RPMI7951 (cell line): ENCODE measurements around the gene TAOK2. TPM values are rescaled to one million over a fixed set of nuclear protein-coding genes. Genes with fewer than 3 reads are reported as not detected.

Source experiments
- DNase-seq: peaks from one replicate; pipeline ENCODE4 v3.0.0-alpha.2; 2012; ENCODE audit warnings: low read depth
- total RNA-seq: library from RNA; depleted of rRNA; stranded (reverse); fragments of >200 nt; shearing (Covaris generic); gene quantifications from 2 replicates; pipeline ENCODE4 v1.2.3, GENCODE V29; 2014

The TAOK2 gene
- total RNA-seq, 1 experiment from 2014 or later: 15.3 TPM

DNA sequence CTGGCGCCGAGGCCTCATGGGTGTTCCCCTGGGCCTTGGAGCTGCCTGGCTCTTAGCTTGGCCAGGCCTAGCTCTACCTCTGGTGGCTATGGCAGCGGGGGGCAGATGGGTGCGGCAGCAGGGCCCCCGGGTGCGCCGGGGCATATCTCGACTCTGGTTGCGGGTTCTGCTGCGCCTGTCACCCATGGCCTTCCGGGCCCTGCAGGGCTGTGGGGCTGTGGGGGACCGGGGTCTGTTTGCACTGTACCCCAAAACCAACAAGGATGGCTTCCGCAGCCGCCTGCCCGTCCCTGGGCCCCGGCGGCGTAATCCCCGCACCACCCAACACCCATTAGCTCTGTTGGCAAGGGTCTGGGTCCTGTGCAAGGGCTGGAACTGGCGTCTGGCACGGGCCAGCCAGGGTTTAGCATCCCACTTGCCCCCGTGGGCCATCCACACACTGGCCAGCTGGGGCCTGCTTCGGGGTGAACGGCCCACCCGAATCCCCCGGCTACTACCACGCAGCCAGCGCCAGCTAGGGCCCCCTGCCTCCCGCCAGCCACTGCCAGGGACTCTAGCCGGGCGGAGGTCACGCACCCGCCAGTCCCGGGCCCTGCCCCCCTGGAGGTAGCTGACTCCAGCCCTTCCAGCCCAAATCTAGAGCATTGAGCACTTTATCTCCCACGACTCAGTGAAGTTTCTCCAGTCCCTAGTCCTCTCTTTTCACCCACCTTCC lies 13.9 kb downstream of the TAOK2 start:
- no peak for DNase-seq

DNA sequence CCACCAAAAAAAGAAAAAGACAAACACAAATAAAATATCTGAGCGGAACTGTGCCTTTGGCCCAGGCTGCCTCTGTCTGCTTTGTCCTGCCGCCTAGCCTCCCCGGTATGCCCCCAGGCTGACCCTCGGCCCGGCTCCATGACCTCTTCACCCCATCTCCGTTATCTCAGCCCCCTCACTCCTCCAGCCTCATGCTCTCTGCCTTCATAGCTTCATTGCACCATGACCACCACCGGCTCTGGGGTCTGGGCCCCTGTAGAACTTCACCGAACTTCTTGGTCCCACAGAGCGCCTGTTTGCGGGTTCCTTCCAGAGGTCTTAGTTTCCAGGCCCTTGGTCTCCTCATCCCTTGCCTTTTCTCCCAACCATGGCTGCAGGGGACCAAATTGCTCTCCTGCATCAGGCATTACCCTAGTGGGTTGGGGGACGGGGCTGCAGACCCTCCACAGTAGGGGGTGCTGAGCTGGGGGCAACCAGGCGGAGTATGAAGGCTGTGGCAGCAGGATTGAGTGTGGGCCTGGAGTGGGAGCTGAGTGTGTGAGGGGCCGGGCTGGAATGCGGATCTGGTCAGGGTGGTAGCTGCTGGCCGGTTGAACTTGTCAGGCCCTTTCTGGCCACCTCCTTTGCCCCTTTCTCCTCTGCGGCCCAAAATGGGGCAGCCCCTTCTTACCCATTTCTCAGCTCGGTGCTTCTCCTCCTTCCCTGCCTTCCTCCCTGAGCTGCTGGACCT lies 14.8 kb downstream of the TAOK2 start:
- DNase-seq: no peak

DNA sequence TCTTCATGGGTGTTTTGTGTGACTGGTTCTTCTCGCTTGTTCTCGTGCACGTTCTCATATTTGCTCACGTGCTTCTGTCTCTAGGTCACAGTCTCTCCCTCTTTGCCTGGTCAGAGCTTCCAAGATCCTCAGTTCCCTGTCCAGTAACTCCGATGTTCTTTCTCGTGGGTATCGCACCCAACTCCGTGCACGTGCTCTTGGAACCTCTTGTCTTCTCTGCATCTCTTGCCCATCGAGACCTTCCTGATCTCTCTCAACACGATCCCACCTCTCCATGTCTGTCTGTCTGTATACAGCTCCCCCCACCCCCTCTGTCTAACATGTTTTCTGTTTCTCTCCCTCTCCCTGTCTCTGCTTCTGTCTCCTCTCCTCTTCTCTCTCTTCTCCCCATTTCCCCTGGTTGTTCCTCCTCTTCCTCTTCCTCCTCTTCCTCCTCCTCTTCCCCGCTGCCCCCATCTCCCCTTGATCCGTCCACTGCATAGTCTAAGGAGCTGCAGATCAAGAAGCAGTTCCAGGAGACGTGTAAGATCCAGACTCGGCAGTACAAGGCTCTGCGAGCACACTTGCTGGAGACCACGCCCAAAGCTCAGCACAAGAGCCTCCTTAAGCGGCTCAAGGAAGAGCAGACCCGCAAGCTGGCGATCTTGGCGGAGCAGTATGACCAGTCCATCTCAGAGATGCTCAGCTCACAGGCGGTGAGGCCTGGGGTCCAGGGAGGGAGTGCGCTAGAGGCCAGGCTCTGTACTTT lies 15.6 kb downstream of the TAOK2 start:
- DNase-seq: no peak

DNA sequence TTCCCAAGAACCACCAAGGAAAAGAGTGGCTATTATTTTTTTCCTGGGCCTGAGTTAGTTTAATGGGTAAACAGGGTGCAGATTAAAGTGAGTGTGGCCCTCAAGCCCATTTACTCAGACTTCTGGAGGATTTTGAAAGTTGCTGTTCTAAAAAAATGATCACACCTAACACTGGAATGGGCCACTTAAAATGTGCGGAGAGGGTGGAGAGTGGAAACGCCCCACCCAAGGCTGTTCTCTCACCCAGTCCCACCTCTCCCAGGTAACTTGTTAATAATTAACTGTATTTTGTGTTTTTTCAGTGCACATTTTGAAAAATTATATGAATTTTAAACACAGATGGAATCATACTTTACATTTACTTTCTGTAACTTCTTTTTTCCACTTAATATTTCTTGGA lies 16.4 kb downstream of the TAOK2 start:
- DNase-seq: no peak

DNA sequence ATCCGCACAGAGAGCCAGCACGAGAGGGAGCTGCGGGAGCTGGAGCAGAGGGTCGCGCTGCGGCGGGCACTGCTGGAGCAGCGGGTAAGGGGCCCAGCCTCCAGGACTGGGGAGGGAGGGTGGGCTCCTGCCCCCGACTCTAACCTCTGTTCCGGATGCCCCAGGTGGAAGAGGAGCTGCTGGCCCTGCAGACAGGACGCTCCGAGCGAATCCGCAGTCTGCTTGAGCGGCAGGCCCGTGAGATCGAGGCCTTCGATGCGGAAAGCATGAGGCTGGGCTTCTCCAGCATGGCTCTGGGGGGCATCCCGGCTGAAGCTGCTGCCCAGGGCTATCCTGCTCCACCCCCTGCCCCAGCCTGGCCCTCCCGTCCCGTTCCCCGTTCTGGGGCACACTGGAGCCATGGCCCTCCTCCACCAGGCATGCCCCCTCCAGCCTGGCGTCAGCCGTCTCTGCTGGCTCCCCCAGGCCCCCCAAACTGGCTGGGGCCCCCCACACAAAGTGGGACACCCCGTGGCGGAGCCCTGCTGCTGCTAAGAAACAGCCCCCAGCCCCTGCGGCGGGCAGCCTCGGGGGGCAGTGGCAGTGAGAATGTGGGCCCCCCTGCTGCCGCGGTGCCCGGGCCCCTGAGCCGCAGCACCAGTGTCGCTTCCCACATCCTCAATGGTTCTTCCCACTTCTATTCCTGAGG lies 17.4 kb downstream of the TAOK2 start:
- no peak for DNase-seq

DNA sequence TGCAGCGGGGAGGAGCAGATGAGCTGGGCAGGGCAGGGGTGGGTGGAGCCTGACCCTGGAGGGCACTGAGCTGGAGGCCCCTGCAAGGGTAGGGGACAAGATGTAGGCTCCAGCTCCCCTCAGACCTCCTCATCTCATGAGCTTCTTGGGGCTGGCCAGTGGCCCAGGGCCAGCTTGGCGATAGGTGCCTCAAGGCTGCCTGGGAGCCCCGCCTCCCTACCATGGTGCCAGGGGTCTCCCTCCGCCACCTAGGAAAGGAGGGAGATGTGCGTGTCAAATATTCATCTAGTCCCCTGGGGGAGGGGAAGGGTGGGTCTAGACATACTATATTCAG lies 17.9 kb downstream of the TAOK2 start:
- DNase-seq: no peak

DNA sequence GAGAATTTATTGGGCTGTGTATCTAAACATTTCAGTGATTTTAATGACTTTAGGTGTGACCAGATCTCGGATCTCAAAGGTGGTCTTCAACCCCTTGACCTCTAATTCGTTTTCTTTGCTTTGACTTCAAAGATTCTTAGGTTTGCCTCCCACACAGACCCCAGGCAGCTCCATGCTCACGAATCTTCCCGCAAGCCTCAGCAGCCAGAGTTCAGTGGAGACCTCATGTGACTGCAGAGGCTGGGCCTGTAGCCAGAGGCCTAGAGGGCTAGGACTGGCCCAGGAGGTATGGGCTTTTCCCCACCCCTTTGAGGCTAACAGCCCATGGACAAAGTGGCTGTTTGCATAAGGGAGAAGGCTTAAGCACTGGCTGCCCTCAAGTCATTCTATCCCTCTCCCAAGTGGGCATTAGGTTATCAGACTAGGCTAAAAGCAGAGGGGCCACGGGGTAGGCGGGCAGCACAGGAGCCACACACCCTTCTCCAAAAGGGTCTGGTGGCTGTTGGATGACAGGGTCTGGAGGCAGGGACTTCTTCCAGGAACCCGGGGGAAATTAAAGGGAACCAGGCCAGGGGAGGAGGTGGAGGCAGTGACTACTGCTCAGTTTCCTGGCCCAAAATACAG lies 18.8 kb downstream of the TAOK2 start:
- DNase-seq: peak; percentile 20

DNA sequence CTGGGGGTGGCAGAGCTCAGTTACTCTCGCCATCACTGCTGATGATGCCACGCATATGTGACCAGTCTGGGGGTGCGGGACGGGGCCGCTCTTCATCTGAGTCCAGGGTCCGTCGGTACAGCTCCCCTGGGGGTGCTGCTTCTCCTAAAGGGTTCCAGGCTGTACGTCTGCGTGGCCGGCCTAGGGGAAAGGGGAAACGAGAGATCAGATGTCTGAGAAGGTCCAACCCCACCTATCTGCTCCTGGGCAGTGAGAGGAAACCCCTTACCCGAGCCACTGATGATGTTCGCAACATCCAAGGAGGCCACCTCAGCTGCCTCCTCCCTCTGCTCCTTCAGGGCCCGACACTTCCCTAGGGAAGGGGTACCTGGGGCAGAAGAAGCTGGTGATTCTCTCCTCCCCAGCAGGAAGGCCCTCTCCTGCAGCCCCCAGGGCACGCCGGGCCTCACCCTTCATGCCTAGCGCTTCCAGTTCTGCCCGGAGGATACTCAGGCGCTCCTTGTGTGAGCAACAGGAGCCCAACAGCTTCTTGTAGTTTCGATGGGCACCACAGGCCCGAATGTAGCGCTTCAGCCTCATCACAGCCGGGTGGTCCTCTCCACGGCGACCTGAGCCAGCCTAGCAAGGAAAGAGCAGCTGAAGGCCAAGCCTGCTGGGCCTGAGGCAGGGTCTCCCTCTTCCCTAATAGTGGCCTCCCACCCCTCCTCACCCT lies 19.7 kb downstream of the TAOK2 start:
- no peak for DNase-seq

DNA sequence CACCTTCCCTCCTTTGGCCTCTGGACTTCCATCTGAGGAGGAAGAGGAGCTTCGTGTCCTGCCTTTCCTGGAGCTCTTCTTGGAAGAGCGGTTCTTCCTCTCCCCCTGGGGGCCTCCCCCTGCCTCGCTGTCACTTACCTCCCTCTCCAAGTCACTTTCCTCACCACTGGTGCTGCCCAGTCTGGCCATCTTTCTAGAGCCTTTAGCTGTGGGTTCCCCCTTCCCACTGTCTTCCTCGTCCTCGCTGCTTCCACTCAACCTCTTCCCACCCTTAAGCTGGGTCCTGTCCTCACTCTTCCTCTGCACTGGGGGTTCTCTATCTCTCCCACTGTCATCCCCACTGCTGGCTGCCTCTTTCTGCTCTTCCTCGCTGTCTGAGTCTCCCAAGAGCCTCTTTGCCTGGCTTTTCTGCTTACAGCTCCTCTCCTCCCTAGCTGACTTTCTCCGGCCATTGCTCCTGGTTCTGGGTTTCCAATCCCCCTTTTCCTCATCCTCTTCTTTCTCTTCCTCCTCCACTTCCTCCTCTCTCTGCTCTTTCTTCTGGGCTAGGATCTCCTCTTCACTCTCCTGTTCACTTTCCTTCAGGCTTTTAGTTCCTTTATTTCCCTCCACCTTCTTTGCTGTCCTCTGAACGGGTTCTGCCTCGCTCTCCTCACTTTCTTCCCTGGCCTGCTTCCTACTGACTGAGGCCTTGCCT lies 20.4 kb downstream of the TAOK2 start:
- DNase-seq: no peak

DNA sequence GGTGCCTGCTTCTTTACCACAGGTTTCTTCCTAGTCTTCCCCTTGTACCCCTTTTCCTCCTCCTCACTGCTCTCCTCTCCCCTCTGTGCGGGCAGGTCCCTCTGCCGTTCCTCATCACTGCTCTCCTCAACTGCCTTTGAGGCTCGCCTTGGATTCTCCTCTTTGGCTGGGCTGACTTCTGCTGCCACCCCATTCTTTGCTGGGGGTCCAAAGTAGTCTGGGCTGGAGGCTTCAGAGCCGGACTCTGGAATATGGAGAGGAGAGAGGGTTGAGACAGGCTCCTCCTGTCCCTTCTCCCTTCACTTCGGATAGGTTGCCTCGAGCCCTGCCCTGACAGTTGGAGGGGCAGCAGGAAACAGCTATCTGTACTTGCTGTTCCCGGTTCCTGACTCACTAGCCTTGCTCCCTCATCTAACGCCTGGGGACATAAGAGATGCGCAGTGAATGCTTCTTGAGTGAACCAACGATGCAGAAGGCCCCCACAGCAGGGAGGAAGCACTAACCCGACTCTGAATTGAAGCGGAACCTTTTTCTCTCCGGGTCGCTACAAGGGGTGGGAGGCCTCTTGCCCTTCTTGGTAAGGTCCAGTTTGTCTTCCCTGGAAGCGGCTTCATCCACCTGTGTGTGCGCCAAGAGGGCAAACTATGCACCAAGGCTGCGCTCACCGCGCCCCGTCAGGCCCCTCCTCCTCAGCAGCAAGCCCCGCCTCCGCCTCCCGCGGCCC lies 21.1 kb downstream of the TAOK2 start:
- peak; percentile 93 for DNase-seq

DNA sequence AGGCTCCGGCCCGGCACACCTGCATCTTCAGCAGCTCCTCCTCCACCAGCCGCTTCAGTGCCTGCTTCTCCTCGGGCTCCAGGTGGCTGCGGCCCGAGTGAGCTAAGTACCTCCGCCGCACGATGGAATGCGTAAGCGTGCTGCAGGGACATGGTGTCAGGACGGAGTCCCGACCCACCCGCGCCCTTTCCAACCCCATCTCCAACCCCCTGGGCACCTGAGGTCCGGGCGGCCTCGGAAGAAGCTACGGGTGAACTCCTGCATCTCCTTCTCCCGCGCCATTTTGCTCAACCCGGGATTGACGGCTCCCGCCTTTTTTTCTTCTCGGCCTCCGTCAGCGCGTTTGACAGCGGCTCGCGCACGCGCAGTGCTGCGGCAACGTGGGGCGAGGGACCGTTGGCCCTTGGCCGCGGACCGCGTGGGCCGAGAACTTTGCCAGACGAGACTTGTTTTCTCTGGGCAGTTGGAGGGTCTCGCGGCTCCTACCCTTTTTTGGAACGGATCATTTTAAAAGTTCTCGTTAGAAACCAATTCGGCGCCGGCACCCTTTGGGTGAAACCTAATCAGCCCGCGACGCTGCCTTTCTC lies 21.7 kb downstream of the TAOK2 start, which contains the start of gene HIRIP3:
TSS of gene HIRIP3 (minus strand) at position 294 of the 587 bp plus-strand sequence. CDS start at position 282, 12 bp downstream.
- peak; percentile 74 for DNase-seq

DNA sequence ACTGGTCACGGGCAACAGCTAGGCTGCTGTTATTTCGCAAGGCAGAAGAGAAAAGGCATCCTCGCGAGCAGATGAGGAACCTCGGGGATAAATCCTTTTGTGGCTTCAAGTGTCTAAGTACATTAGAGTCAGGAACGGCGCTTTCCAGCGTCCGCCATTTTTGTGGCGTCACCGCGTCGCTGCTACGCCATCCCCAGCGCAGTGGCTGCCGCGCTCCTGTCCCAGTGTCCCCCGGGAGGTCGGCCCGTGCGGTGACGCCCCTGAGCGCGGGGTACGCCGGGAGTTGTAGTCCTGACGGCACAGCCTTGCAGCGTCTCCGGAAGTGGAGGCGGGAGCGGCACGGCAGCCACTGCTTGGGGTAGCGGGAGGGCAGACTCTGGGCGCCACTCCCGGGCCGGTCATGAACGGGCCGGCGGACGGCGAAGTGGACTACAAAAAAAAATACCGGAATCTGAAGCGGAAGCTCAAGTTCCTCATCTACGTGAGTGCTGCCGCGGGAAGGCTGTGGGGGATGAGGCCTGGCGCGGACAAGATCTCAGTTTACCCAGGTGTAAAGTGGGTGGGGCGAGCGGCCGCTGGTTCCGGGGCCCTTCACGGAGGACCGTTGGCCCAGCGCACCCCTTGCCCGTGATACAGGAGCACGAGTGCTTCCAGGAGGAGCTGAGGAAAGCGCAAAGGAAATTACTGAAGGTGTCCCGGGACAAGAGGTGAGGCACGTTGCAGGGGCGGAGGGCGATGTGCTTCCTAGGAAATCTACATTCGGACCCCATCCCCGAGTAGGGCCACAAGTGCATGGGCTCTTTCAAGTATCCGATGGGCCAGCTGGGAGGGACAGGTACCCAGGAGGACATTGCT lies 22.5 kb downstream of the TAOK2 start, which contains the start of gene INO80E:
TSS of gene INO80E (plus strand) at position 331 of the 855 bp plus-strand sequence. CDS start at position 401, 70 bp downstream.
- peak; percentile 92 for DNase-seq

DNA sequence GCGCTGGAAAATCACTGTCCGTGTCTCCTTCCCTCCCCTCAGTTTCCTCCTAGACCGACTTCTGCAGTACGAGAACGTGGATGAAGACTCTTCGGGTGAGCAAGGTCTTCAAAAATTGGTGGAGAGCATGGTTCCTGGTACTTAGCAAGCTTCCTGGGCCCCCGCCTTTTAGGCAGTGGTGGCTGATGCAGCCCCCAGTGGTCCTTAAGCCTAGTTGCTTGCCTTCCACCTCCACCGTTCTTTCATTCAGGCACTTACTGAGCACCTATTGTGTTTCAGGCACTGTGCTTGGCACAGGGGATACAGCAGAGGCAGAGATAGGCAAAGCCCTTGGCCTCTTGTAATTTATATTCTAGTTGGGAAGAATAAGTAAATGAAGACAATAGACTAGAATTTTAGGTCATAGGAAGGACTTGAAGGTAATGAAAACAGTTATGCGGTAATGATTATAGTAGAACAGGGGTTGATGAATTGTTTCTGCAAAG lies 23.1 kb downstream of the TAOK2 start:
- no peak for DNase-seq

DNA sequence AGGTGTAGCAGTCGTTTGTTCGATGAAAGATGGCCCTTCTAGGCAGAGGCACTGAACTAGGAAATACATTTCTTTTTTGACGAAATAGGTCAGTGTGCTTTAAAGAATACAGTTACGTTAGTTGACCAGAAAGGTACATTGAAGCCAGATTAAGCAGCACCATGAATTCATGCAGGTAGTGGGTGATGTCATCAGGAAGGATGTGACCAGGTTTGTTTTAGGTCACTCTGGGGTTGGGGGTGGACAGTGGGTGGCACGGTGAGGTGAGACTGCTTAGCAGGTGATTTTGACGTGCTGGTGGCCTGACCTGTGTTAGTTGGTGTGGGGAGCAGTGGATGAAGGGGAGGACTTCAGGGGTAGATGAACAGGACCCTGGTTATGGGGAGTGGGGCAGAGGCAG lies 25.9 kb downstream of the TAOK2 start:
- no peak for DNase-seq

DNA sequence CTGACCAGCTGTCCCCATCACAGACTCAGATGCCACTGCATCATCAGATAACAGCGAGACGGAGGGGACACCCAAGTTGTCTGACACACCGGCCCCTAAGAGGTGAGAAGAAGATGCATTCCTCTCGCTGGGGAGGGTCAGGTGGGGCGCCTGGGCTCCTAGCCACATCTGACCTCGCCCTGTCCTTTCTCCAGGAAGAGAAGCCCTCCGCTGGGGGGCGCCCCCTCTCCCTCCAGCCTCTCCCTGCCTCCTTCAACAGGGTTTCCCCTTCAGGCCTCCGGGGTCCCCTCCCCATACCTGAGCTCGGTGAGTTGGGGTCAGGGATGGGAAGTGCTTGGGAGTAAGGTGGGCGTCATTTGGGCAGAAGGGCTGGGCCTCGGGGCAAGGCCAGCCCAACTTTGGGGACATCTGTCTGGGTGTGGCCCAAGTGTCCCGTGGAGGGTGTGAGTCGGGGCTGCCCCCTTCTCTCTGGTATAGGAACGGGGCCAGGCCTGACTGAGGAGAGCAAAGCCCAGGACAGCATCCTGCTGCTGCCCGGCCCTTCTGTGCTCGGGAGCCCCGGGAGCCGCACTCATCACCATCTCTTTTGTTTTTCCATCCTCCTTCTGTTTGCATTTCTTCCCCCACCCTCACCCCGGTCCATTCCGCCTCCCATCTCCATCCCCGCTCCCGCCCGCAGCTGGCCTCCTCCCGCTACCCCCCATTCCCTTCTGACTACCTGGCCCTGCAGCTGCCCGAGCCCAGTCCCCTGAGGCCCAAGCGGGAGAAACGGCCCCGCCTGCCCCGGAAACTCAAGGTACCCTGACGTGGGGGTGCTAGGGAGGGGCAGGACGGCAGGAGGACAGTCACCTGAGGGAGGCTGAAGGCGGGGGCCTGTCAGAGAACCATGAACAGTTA lies 27.3 kb downstream of the TAOK2 start:
- DNase-seq: no peak

DNA sequence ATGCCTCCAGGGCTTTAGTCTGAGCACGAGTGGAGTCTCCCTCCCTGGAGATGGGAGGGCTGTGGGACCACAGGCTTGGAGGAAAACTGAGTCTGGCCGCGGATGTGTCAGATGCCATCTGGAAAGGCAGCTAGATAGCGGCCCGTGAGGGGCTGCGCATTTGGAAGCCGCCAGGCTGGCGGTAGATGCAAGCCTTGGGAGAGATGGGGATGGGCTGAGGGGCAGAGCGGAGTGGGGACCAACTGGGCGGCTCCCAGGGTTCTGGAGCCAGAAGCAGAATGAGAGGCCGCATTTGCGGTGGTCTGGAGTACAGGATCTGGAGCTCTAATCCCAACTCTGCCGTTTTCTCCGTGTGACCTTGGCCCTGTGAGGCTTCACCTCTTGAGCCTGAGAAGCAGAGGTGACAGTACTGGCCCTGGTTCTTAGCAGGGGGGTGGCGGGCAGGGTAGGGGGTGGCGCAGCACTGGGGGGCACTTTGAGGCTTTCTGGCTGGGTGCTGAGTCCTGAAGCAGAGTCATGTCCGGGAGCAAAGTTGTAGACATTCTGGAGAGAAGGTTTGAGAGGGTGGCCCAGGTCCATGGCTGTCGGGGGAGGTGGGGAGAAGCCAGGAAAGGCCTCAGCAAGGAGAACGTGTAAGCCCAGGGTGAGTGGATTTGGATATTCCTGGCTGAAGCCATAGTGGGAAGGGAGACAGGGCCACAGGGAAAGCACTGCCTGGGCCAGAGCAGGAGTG lies 29.1 kb downstream of the TAOK2 start:
- no peak for DNase-seq
